ENCODE results near the gene CLTRN. TPM values are rescaled to one million over a fixed set of nuclear protein-coding genes. Genes with fewer than 3 reads are reported as not detected.

Gene CLTRN
- total and polyA plus RNA-seq, 2 of the 13 experiments (the other 11 are each of a cell fraction or from before 2014, with no cell fraction given) = 0.37 to 0.53 TPM

DNA sequence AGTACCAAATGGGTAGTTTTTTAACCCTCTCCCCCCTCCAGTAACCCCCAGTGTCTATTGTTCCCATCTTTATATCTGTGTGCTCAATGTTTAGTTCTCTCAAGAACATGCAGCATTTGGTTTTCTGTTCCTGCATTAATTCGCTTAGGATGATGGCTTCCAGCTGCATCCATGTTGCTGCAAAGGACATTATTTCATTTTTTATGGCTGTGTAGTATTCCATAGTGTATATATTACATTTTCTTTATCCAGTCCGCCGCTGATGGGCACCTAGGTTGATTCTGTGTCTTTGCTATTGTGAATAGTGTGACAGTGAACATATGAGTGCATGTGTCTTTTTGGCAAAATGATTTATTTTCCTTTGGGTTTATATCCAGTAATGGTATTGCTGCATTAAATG is 31.9 kb upstream of the CLTRN start:
- in situ Hi-C loops (cut with HindIII; ENCODE audit: extremely low pct_ligation_motif_present, low pct_unique_long_range_greater_than_20kb) = loop anchor here (25.0 kb wide), 1 partner anchor 359 kb away; the partner anchor contains the start of gene PIGA
- intact Hi-C loops (cut with micrococcal nuclease; ENCODE audit: unreplicated experiment) = no loop called here

More for the DNA sequence above, 31.9 kb upstream of the CLTRN start:
- no peak overlapping the region for H3K9ac ChIP-seq (ENCODE audit: insufficient read depth, low read depth, low read length)
- ATAC-seq (no peak), DNase-seq (ENCODE audit: low spot score) (no peak), FAIRE-seq (no peak)
- H3K36me3 ChIP-seq (replicated peaks in 1 of 2; ENCODE audit: control insufficient read depth in 1 of 2, insufficient read depth in 2 of 2, low read length in 2 of 2) = peaks cover 0 to 2% of the 10 kb centered on the region in 2 experiments; a peak in 2 of 5 replicates
- H3K4me2 ChIP-seq (ENCODE audit: low read depth, low read length) = no peak overlapping the region
- TF ChIP-seq ATM (IDR thresholded peaks at IDR 0.05; ENCODE audit: borderline replicate concordance) (no peak), RBFOX2 (IDR thresholded peaks at IDR 0.05; ENCODE audit: low read depth, low read length) (no peak), ZBTB3 (CRISPR knock-in tag; IDR thresholded peaks at IDR 0.05; ENCODE audit: borderline replicate concordance, low read depth) (no peak), ZNF549 (CRISPR knock-in tag; IDR thresholded peaks at IDR 0.05) (no peak), GABPB1 (CRISPR knock-in tag; IDR thresholded peaks at IDR 0.05) (no peak), ZNF12 (CRISPR knock-in tag; IDR thresholded peaks at IDR 0.05) (no peak), SP1 (IDR thresholded peaks at IDR 0.05) (no peak), SP1 (CRISPR knock-in tag; IDR thresholded peaks at IDR 0.05) (no peak), PAX8 (CRISPR knock-in tag; IDR thresholded peaks at IDR 0.05; ENCODE audit: borderline replicate concordance) (no peak), NFIB (CRISPR knock-in tag; IDR thresholded peaks at IDR 0.05; ENCODE audit: borderline replicate concordance) (no peak), CEBPB (IDR thresholded peaks at IDR 0.05; ENCODE audit: borderline replicate concordance, low read depth, low read length) (no peak), ZFX (CRISPR knock-in tag; IDR thresholded peaks at IDR 0.05; ENCODE audit: low read depth) (no peak), MEF2D (CRISPR knock-in tag; IDR thresholded peaks at IDR 0.05) (no peak), PHF5A (CRISPR knock-in tag; IDR thresholded peaks at IDR 0.05; ENCODE audit: low read depth, unreplicated experiment) (no peak), NR3C1 (CRISPR knock-in tag; IDR thresholded peaks at IDR 0.05) (no peak), ZNF883 (CRISPR knock-in tag; IDR thresholded peaks at IDR 0.05; ENCODE audit: not compliant biosample characterization) (no peak), ETV5 (CRISPR knock-in tag; IDR thresholded peaks at IDR 0.05; ENCODE audit: borderline replicate concordance) (no peak)
- TF ChIP-seq, protein P1, sequence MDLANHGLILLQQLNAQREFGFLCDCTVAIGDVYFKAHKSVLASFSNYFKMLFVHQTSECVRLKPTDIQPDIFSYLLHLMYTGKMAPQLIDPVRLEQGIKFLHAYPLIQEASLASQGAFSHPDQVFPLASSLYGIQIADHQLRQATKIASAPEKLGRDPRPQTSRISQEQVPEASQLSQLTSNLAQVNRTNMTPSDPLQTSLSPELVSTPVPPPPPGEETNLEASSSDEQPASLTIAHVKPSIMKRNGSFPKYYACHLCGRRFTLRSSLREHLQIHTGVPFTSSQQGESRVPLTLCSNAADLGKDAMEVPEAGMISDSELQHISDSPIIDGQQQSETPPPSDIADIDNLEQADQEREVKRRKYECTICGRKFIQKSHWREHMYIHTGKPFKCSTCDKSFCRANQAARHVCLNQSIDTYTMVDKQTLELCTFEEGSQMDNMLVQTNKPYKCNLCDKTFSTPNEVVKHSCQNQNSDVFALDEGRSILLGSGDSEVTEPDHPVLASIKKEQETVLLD (CRISPR knock-in tag; IDR thresholded peaks at IDR 0.05; ENCODE audit: low read depth) = no peak
- TF ChIP-seq, protein P2, sequence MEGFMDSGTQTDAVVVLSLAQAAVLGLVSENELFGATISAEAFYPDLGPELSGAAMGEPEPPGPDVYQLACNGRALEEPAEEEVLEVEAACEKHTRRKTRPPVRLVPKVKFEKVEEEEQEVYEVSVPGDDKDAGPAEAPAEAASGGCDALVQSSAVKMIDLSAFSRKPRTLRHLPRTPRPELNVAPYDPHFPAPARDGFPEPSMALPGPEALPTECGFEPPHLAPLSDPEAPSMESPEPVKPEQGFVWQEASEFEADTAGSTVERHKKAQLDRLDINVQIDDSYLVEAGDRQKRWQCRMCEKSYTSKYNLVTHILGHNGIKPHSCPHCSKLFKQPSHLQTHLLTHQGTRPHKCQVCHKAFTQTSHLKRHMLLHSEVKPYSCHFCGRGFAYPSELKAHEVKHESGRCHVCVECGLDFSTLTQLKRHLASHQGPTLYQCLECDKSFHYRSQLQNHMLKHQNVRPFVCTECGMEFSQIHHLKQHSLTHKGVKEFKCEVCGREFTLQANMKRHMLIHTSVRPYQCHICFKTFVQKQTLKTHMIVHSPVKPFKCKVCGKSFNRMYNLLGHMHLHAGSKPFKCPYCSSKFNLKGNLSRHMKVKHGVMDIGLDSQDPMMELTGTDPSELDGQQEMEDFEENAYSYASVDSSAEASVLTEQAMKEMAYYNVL (CRISPR knock-in tag; IDR thresholded peaks at IDR 0.05; ENCODE audit: borderline replicate concordance) = no peak
- no peak overlapping the region for H3K4me3 ChIP-seq (replicated peaks in 1 of 3; ENCODE audit: insufficient read depth in 1 of 3, low read depth in 2 of 3, low read length in 3 of 3)
- no peaks in the 10 kb centered on the region for H3K4me1 ChIP-seq (ENCODE audit: insufficient read depth, low read length)
- no TSS peak for BruUV-seq (replicated peaks)
- no peaks in the 10 kb centered on the region for H4K20me1 ChIP-seq (ENCODE audit: insufficient read depth, low read length)
- no peaks in the 10 kb centered on the region for H3K79me2 ChIP-seq (ENCODE audit: insufficient read depth, low read length)
- no peaks in the 10 kb centered on the region for H3K9me3 ChIP-seq (ENCODE audit: low read length)
- no peak overlapping the region for H2AFZ ChIP-seq (ENCODE audit: low read length)
- WGBS (ENCODE audit: low lambda C conversion rate) = 67% methylated on average over 3 of the region's 3 CpGs
- CTCF ChIA-PET (ENCODE audit: low intra/inter-chr PET ratio, low total read pairs) = no interaction called here
- POLR2A ChIA-PET = no interaction called here
- no peaks in the 10 kb centered on the region for H3K27me3 ChIP-seq (ENCODE audit: control insufficient read depth in 1 of 2, insufficient read depth in 2 of 2, low read length in 2 of 2)
- no peak overlapping the region for H3K27ac ChIP-seq (ENCODE audit: extremely low read length, insufficient read depth, low read length)

Measured in HepG2 (cell line).